Nephron progenitor cell (in vitro differentiated cells): Measurements from ENCODE around the gene COL5A1.

Experiments
- DNase-seq: peaks from one replicate; pipeline ENCODE4 v3.0.0; 2021
- H3K27ac Mint-ChIP-seq: 2 replicates; pipeline ENCODE4 v1.8.0; 2021; ENCODE audit warnings: mild to moderate bottlenecking, moderate library complexity, mixed read lengths
- H3K27me3 Mint-ChIP-seq: 2 replicates; pipeline ENCODE4 v1.8.0; 2021; ENCODE audit warnings: mild to moderate bottlenecking, low read depth, mixed read lengths; ENCODE audit not compliant: poor library complexity
- H3K36me3 Mint-ChIP-seq: 2 replicates; pipeline ENCODE4 v1.8.0; 2021; ENCODE audit warnings: low read depth, mixed read lengths
- H3K4me1 Mint-ChIP-seq: 2 replicates; pipeline ENCODE4 v1.8.0; 2021; ENCODE audit warnings: mixed read lengths
- H3K4me3 Mint-ChIP-seq: 2 replicates; pipeline ENCODE4 v1.8.0; 2021; ENCODE audit warnings: mild to moderate bottlenecking, moderate library complexity, mixed read lengths
- H3K9me3 Mint-ChIP-seq: 2 replicates; pipeline ENCODE4 v1.8.0; 2021; ENCODE audit warnings: mild to moderate bottlenecking, moderate library complexity, mixed read lengths
- TF ChIP-seq, protein P1 (sequence below): fragments of 200-600 bp; sonication (generic); IDR thresholded peaks from 2 replicates; pipeline ENCODE4 v1.5.0; 2021; ENCODE audit warnings: antibody characterized with exemption

The COL5A1 gene

DNA sequence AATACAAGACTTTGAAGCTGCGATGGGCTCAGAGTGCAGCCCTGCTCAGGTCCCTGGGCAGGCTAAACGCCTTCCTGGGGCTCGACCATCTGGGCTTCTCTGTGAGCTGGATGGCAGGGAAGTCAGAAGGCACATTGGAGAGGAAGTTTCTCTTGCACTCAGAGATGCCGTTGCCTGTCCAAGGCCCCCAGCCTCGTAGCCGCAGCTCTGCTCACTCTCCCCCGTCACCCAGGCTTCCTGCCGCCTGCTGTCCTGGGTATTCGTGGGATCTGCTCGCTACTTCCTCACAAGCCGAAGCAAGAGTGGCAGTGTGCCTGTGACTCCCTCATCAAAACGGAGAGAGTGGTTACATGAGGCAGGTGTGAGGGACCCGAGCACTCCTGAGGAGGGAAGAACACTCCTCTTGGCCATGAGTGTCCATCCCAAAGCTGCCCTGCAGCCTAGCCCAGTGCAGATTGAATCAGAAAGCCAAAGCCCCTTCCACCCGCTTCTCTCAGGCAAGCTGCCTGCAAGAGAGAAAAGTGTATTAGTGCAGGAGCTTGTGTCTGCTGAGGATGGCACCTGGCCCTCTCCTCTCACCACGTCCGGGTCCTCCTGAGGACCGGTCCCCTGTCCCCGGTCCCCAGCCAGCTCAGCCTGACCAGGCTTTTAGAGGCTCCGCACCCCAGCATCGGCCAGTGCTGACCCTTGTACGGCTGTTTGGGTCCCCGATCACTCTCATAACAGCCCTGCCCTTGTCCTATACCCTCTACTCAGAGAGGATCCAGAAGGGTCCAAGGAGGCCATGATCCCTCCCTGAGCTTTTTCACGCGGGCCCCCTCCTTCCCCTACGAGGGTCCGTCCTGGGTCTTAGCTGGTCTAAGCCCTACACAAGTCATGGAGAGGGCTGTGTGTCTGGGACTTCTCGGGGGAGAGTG is 246.3 kb downstream of the COL5A1 start:
- no peaks in the 10 kb centered on the region for H3K36me3 Mint-ChIP-seq
- peaks cover under 1% of the 10 kb centered on the region for H3K27me3 Mint-ChIP-seq
- DNase-seq: no peak
- TF ChIP-seq, protein P1, sequence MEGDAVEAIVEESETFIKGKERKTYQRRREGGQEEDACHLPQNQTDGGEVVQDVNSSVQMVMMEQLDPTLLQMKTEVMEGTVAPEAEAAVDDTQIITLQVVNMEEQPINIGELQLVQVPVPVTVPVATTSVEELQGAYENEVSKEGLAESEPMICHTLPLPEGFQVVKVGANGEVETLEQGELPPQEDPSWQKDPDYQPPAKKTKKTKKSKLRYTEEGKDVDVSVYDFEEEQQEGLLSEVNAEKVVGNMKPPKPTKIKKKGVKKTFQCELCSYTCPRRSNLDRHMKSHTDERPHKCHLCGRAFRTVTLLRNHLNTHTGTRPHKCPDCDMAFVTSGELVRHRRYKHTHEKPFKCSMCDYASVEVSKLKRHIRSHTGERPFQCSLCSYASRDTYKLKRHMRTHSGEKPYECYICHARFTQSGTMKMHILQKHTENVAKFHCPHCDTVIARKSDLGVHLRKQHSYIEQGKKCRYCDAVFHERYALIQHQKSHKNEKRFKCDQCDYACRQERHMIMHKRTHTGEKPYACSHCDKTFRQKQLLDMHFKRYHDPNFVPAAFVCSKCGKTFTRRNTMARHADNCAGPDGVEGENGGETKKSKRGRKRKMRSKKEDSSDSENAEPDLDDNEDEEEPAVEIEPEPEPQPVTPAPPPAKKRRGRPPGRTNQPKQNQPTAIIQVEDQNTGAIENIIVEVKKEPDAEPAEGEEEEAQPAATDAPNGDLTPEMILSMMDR: no peak
- H3K4me3 Mint-ChIP-seq: no peak overlapping the region
- peaks cover 20% of the 10 kb centered on the region for H3K4me1 Mint-ChIP-seq
- peak overlapping the region; percentile 19 for H3K27ac Mint-ChIP-seq
- H3K9me3 Mint-ChIP-seq: peaks cover 3% of the 10 kb centered on the region

DNA sequence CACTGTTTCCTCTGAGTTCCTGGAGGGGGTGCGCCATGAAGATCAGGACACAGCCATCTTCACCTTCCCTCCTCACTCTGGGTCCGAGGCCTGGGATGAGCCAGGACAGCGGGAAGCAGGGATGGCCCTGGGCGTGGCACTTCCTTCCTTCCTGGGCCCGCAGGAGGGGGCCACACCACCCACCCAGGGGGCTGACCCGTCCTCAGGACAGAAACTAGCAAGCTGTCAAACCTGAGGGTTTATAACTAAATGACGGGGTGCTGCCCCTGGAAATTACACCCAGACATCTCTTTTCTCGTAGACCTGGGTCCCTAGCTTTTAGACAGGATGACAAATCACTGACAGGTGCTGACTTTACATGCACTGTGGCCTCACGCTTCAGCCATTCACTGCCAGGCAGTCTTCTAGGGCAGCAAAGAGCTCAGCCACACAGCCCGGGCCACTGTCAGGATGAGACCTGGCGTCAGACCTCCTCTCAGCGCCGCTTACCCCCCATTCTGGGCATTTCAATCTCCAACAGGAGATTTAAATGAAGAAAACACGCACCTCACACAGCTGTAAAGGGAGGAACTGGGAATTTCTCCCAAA is 247.1 kb downstream of the COL5A1 start:
- Mint-ChIP-seq H3K4me3 (no peak overlapping the region), H3K36me3 (no peaks in the 10 kb centered on the region), H3K9me3 (peaks cover 9% of the 10 kb centered on the region), H3K27me3 (no peaks in the 10 kb centered on the region), H3K4me1 (peaks cover 20% of the 10 kb centered on the region), H3K27ac (no peak overlapping the region)
- TF ChIP-seq, protein P1: no peak
- no peak for DNase-seq

DNA sequence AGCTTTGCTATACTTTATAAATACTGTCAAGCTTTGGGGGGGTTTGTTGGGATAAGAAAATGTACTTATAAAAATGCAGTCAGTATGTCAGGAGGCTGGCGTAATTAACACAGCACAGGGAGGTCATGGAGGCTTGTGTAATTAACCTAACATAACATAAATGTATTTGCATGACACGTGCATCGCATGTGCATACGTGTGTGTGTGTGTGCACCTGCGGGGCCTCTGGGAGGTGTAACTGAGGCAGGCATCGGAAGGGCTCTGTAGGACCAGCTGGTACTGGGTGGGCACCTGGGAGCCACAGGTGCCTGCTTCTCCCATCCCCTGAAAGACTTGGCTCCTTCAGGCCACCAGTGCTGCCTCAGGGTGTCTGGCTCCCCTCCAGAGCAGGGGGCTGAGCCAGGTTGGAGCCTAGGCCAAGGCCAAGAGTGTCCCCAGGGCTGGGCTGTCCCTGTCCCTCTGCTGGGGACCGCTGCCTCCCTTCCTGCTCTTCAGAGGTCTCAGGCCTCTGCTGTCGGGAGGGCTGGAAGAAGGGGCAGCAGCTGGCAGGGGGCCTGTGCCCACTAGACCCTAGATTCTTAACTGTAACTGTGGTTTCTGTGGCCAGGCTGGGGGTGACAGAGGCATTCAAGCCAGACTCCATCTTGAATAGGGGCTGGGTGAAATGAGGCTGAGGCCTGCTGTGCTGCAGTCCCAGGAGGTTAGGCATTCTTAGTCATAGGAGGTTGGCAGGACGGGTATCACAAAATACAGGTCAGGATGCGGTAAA is 248.0 kb downstream of the COL5A1 start:
- no peak for DNase-seq
- Mint-ChIP-seq H3K27me3 (no peaks in the 10 kb centered on the region), H3K36me3 (no peaks in the 10 kb centered on the region), H3K27ac (no peak overlapping the region), H3K4me1 (peaks cover 20% of the 10 kb centered on the region), H3K4me3 (no peak overlapping the region), H3K9me3 (peaks cover 17% of the 10 kb centered on the region)
- TF ChIP-seq, protein P1: no peak

DNA sequence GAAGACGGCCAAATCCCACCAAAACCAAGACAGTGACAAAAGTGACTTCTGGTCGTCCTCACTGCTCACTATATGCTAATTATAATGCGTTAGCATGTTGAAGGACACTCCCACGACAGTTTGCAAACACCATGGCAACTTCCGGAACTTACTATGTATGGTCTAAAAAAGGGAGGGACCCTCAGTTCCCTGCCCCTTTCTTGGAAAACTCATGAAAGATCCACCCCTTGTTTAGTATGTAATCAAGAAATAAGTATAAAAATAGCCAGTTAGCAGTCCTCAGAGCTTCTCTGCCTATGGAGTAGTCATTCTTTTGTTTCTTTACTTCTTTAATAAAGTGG is 248.5 kb downstream of the COL5A1 start:
- no peak overlapping the region for H3K27ac Mint-ChIP-seq
- no peaks in the 10 kb centered on the region for H3K36me3 Mint-ChIP-seq
- DNase-seq: no peak
- H3K27me3 Mint-ChIP-seq: no peaks in the 10 kb centered on the region
- TF ChIP-seq, protein P1: no peak
- H3K9me3 Mint-ChIP-seq: peaks cover 22% of the 10 kb centered on the region
- H3K4me1 Mint-ChIP-seq: peaks cover 21% of the 10 kb centered on the region
- H3K4me3 Mint-ChIP-seq: no peak overlapping the region

DNA sequence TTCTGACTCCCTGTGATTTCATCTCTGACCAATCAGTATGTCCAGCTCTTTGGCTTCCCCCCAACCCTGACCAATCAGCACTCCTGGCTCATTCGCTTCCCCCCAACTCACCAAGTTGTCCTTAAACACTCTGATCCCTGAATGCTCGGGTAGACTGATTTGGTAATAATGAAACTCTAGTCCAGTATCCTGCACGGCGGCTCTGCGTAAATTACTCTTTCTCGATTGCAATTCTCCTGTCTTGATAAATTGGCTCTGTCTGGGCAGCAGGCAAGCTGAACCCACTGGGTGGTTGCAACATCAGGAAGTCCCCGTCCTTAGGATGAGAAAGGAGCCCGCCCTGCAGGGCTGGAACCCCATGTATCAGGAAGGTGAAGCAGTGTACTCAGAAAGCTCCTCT is 249.4 kb downstream of the COL5A1 start:
- no peak overlapping the region for H3K27ac Mint-ChIP-seq
- no peak overlapping the region for H3K4me3 Mint-ChIP-seq
- H3K9me3 Mint-ChIP-seq: peaks cover 26% of the 10 kb centered on the region
- TF ChIP-seq, protein P1: no peak
- H3K36me3 Mint-ChIP-seq: no peaks in the 10 kb centered on the region
- peaks cover 25% of the 10 kb centered on the region for H3K4me1 Mint-ChIP-seq
- no peaks in the 10 kb centered on the region for H3K27me3 Mint-ChIP-seq
- no peak for DNase-seq
